ENCODE measurements around the gene GEMIN7.

GEMIN7 gene

DNA sequence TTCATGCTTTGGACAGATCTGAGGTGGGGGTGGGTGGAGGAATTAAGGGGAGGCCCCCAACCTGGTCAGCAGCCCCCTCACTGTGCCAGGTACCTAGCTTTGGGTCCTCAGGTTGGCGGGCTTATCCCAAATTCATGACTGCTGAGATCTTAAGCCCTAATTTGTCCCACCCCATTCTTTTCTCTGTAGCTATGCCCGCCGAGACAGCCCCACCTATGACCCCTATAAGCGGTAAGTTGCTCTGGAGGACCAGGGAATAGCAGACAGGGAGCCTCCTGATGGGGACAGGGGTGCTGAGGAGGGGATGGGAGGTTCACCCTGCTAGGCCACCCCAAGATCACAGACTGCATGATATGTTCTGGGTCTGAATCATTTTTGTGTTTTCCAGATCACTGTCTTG is 17.1 kb upstream of the GEMIN7 start:
- no peak overlapping the region for H3K4me3 ChIP-seq (replicated peaks; ENCODE audit: low read depth, low read length)
- TF ChIP-seq, protein P1, sequence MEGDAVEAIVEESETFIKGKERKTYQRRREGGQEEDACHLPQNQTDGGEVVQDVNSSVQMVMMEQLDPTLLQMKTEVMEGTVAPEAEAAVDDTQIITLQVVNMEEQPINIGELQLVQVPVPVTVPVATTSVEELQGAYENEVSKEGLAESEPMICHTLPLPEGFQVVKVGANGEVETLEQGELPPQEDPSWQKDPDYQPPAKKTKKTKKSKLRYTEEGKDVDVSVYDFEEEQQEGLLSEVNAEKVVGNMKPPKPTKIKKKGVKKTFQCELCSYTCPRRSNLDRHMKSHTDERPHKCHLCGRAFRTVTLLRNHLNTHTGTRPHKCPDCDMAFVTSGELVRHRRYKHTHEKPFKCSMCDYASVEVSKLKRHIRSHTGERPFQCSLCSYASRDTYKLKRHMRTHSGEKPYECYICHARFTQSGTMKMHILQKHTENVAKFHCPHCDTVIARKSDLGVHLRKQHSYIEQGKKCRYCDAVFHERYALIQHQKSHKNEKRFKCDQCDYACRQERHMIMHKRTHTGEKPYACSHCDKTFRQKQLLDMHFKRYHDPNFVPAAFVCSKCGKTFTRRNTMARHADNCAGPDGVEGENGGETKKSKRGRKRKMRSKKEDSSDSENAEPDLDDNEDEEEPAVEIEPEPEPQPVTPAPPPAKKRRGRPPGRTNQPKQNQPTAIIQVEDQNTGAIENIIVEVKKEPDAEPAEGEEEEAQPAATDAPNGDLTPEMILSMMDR (IDR thresholded peaks at IDR 0.05; ENCODE audit: low read depth, low read length, missing control alignments) = no peak
- no peak for DNase-seq (ENCODE audit: extremely low read depth, low read depth)

GRCh38 chr19:45063851-45064801 is 14.9 kb upstream of the GEMIN7 start:
- TF ChIP-seq, protein P1 (IDR thresholded peaks at IDR 0.05; ENCODE audit: low read depth, low read length, missing control alignments) = no peak
- no peak for DNase-seq (ENCODE audit: extremely low read depth, low read depth)
- no peak overlapping the region for H3K4me3 ChIP-seq (replicated peaks; ENCODE audit: low read depth, low read length)

DNA sequence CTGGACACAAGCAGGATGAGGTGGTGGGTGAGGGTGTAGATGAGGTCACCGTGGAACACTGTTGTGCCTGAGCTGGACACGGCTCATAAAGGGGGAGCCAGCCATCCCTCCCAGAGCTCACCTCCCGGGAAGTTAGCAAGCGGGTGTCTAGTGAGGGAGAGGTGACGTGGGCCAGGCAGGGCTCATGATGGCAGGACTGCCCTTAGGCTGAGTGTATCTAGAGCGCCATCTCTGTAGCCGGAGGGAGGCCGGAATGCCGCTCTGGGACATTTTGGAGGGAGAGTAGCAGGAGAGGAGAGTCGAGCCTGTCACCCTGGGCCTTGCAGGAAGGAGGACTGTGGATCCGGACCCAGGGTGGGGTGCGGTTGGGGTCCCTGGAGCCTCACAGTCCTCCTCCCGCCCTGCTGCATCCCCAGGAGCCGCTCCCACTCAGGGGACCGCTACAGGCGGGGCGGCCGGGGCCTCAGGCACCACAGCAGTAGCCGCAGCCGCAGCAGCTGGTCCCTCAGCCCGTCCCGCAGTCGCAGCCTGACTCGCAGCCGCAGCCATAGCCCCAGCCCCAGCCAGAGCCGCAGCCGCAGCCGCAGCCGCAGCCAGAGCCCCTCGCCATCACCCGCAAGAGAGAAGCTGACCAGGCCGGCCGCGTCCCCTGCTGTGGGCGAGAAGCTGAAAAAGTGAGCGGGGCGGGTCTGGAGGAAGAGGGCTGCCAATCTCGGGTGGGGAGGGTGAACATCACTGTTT is 12.0 kb upstream of the GEMIN7 start:
- no peak overlapping the region for H3K4me3 ChIP-seq (replicated peaks; ENCODE audit: low read depth, low read length)
- DNase-seq (ENCODE audit: extremely low read depth, low read depth) = no peak
- TF ChIP-seq, protein P1 (IDR thresholded peaks at IDR 0.05; ENCODE audit: low read depth, low read length, missing control alignments) = no peak

GRCh38 chr19:45068041-45068440 is 11.0 kb upstream of the GEMIN7 start:
- DNase-seq (ENCODE audit: extremely low read depth, low read depth) = no peak
- TF ChIP-seq, protein P1 (IDR thresholded peaks at IDR 0.05; ENCODE audit: low read depth, low read length, missing control alignments) = no peak

GRCh38 chr19:45069056-45069455 is 10.0 kb upstream of the GEMIN7 start:
- DNase-seq (ENCODE audit: extremely low read depth, low read depth) = no peak
- no peak overlapping the region for H3K4me3 ChIP-seq (replicated peaks; ENCODE audit: low read depth, low read length)
- TF ChIP-seq, protein P1 (IDR thresholded peaks at IDR 0.05; ENCODE audit: low read depth, low read length, missing control alignments) = no peak

More at GRCh38 chr19:45068041-45068440, 11.0 kb upstream of the GEMIN7 start:
- H3K4me3 ChIP-seq (replicated peaks; ENCODE audit: low read depth, low read length) = no peak overlapping the region

DNA sequence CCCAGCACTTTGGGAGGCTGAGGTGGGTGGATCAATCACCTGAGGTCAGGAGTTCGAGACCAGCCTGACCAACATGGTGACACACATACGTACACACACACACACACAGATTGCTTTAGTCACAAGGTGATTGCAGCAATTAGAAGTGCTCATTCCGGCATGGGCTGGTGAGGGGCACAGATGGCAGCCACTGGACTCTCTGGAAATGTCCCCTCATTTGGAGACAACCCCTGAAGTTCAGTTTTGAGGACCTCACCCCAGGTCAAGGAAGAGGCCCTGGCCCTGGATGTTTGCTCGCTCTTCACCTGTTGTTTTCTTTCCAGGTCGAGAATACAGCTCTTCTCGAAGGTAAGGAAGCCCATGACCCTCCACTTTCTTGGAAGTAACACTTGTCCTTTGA is 8.8 kb upstream of the GEMIN7 start:
- TF ChIP-seq, protein P1 (IDR thresholded peaks at IDR 0.05; ENCODE audit: low read depth, low read length, missing control alignments) = no peak
- no peak overlapping the region for H3K4me3 ChIP-seq (replicated peaks; ENCODE audit: low read depth, low read length)
- DNase-seq (ENCODE audit: extremely low read depth, low read depth) = no peak
